BJ (cell line): ENCODE data around the gene TMEM108. TPM values are rescaled to one million over a fixed set of nuclear protein-coding genes. Genes with fewer than 3 reads are reported as not detected.

ENCODE experiments used
- CTCF ChIA-PET: fragments of 350-600 bp; formaldehyde crosslinking; extraction: SDS; loops from one replicate; lab custom pipeline; 2021; ENCODE audit warnings: antibody characterized with exemption, inconsistent platforms; lab: Yijun Ruan, JAX
- POLR2A ChIA-PET: fragments of 300-600 bp; sonication (Branson Sonifier 250); formaldehyde crosslinking; extraction: SDS; loops from one replicate; lab custom pipeline; 2021; ENCODE audit warnings: antibody characterized with exemption; lab: Charles Lee
- DNase-seq: peaks from one replicate; pipeline ENCODE4 v3.0.0-alpha.2; 2011; ENCODE audit warnings: low read depth
- H3K27me3 ChIP-seq: 2 replicates; pipeline ENCODE4 v1.6.0; 2011; ENCODE audit warnings: low read length; ENCODE audit not compliant: control insufficient read depth, insufficient read depth
- H3K36me3 ChIP-seq: 2 replicates; pipeline ENCODE4 v1.5.1; 2011; ENCODE audit warnings: low read length; ENCODE audit not compliant: control insufficient read depth, insufficient read depth
- H3K4me3 ChIP-seq: 2 replicates; pipeline ENCODE4 v1.5.1; 2011; ENCODE audit warnings: low read depth, mild to moderate bottlenecking, control low read depth, low read length
- polyA plus RNA-seq: library from polyadenylated mRNA; depleted of rRNA; stranded (reverse); fragments of >200 nt; gene quantifications from 2 replicates; pipeline ENCODE4 v1.2.3, GENCODE V29; 2011
- TF ChIP-seq, protein P1 (sequence below): IDR thresholded peaks from 2 replicates; pipeline ENCODE4 v1.5.1; 2011; ENCODE audit warnings: low read depth, mild to moderate bottlenecking, control low read depth, inconsistent platforms, low read length, moderate library complexity; ENCODE audit not compliant: insufficient read depth

TMEM108 gene
- polyA plus RNA-seq, 1 experiment, result not detected

GRCh38 chr3:133079621-133080020 lies 41.4 kb downstream of the TMEM108 start:
- DNase-seq, result no peak
- no peak overlapping the region for H3K4me3 ChIP-seq
- H3K27me3 ChIP-seq, result no peaks in the 10 kb centered on the region
- CTCF ChIA-PET, result no interaction called here
- POLR2A ChIA-PET, result no interaction called here
- H3K36me3 ChIP-seq, result no peaks in the 10 kb centered on the region
- TF ChIP-seq, protein P1, sequence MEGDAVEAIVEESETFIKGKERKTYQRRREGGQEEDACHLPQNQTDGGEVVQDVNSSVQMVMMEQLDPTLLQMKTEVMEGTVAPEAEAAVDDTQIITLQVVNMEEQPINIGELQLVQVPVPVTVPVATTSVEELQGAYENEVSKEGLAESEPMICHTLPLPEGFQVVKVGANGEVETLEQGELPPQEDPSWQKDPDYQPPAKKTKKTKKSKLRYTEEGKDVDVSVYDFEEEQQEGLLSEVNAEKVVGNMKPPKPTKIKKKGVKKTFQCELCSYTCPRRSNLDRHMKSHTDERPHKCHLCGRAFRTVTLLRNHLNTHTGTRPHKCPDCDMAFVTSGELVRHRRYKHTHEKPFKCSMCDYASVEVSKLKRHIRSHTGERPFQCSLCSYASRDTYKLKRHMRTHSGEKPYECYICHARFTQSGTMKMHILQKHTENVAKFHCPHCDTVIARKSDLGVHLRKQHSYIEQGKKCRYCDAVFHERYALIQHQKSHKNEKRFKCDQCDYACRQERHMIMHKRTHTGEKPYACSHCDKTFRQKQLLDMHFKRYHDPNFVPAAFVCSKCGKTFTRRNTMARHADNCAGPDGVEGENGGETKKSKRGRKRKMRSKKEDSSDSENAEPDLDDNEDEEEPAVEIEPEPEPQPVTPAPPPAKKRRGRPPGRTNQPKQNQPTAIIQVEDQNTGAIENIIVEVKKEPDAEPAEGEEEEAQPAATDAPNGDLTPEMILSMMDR, result no peak

DNA sequence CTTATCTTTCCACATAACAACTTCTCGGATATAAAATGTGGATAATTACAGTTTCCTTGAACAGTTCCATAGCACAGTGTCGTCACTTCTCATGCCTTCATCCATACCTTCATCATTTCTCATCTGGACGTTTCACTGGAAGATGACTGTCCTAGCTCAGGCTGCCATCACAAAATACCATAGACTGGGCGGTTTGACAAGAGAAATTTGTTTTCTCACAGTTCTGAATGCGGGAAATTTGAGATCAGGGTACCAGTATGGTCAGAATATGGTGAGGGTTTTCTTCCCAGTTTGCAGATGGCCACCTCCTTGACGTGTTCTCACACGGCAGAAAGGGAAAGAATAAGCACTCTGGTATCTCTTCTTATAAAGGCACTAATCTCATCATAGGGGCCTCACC lies 42.8 kb downstream of the TMEM108 start:
- no peaks in the 10 kb centered on the region for H3K27me3 ChIP-seq
- no peak overlapping the region for H3K4me3 ChIP-seq
- no peaks in the 10 kb centered on the region for H3K36me3 ChIP-seq
- DNase-seq, result no peak
- CTCF ChIA-PET, result interaction anchor here (1.1 kb wide), 1 partner anchor 13 kb away, joined by 3 read pairs; no protein-coding TSS in a partner anchor
- POLR2A ChIA-PET, result no interaction called here
- TF ChIP-seq, protein P1, result no peak

DNA sequence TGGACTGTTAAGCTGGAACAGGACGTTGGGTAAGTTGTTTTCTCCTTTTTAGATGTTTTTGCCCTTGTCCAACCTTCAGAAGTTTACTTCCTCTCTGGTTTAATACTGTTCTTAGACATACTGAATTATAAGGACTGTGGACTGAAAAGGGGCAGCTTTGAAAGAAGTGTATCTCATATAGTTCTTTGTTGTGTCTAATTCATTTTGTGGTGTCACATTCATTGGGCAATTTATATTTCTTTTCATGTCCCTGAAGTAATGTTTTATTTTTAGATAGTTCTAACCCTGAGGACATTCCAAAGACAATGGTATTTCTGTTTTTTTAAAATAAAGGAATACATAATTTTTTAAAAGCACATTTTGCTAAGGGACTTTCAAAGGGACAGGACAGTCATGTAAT lies 45.2 kb downstream of the TMEM108 start:
- DNase-seq, result no peak
- ChIA-PET CTCF (no interaction called here), POLR2A (no interaction called here)
- TF ChIP-seq, protein P1, result no peak
- Histone ChIP-seq H3K4me3 (no peak overlapping the region), H3K27me3 (no peaks in the 10 kb centered on the region), H3K36me3 (no peaks in the 10 kb centered on the region)

- Histone ChIP-seq H3K36me3 (no peaks in the 10 kb centered on the region), H3K27me3 (no peaks in the 10 kb centered on the region), H3K4me3 (no peak overlapping the region)
- ChIA-PET POLR2A (no interaction called here), CTCF (interaction anchor here (1.2 kb wide), 1 partner anchor 45 kb away, joined by 3 read pairs; no protein-coding TSS in a partner anchor)
- TF ChIP-seq, protein P1, result no peak
- DNase-seq, result no peak
Observed at GRCh38 chr3:133089906-133090485, 51.8 kb downstream of the TMEM108 start.

DNA sequence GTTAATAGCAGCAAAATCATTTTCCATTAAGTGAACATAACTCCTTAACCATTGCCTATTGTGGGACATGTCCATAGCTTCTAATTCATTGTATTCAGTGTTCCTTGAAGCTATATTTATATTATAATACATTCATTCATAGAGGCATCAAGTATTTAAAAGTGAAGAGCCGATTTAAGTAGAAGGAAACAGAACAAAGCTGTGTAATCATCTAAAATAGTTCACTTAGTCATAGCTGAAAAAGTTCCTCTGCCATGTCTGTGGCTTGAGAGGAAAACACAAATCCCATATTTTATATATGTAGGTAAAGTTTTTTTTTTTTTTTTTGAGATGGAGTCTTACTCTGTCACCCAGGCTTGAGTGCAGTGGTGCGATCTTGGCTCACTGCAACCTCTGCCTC lies 54.5 kb downstream of the TMEM108 start:
- CTCF ChIA-PET, result no interaction called here
- DNase-seq, result no peak

More for the DNA sequence above, 54.5 kb downstream of the TMEM108 start:
- no peaks in the 10 kb centered on the region for H3K27me3 ChIP-seq
- TF ChIP-seq, protein P1, result no peak
- H3K4me3 ChIP-seq, result no peak overlapping the region
- H3K36me3 ChIP-seq, result no peaks in the 10 kb centered on the region
- POLR2A ChIA-PET, result interaction anchor here (0.6 kb wide), 1 partner anchor 12 kb away, joined by 3 read pairs; no protein-coding TSS in a partner anchor
